K562 (cell line): ENCODE data around the gene POLK. TPM values are rescaled to one million over a fixed set of nuclear protein-coding genes. Genes with fewer than 3 reads are reported as not detected.

Experiments used
- CBX3 ChIP-seq, 2 experiments: IDR thresholded peaks; 1 replicate in 1 of 2; 2 replicates in 1 of 2; pipeline ENCODE4 v1.6.1; 2012; ENCODE audit warnings: inconsistent platforms in 2 of 2, low read length in 2 of 2, borderline replicate concordance in 1 of 2, control low read depth in 1 of 2
- CCAR2 ChIP-seq: fragments of 200-400 bp; formaldehyde crosslinking; IDR thresholded peaks from 2 replicates; pipeline ENCODE4 v1.6.1; 2017; ENCODE audit warnings: mild to moderate bottlenecking, low read depth, low read length
- EP300 ChIP-seq: IDR thresholded peaks from 2 replicates; pipeline ENCODE4 v1.6.1; 2012; ENCODE audit warnings: low read length, improper control_type of control experiment
- ETV1 ChIP-seq: fragments of 450-650 bp; conservative IDR thresholded peaks from 2 replicates; pipeline ENCODE4 v1.6.1; 2016; ENCODE audit warnings: missing genetic modification characterization, control low read depth, low read depth, missing compliant biosample characterization
- FIP1L1 ChIP-seq: fragments of 200-400 bp; formaldehyde crosslinking; IDR thresholded peaks from 2 replicates; pipeline ENCODE4 v1.6.1; 2018; ENCODE audit warnings: mild to moderate bottlenecking, low read depth, low read length; ENCODE audit not compliant: poor library complexity, severe bottlenecking
- GATAD2B ChIP-seq: fragments of 450-650 bp; IDR thresholded peaks from 2 replicates; pipeline ENCODE4 v1.6.1; 2017; ENCODE audit warnings: mild to moderate bottlenecking, borderline replicate concordance
- HIVEP1 ChIP-seq: fragments of 250-450 bp; sonication (Bioruptor Pico); IDR thresholded peaks from 2 replicates; pipeline ENCODE4 v1.4.0; 2020; ENCODE audit warnings: mild to moderate bottlenecking
- HMGN3 ChIP-seq: IDR thresholded peaks from 2 replicates; pipeline ENCODE4 v1.6.1; 2011; ENCODE audit warnings: borderline replicate concordance, low read depth, mild to moderate bottlenecking, mixed read lengths, low read length; ENCODE audit not compliant: insufficient read length; ENCODE audit errors: extremely low read depth
- LEF1 ChIP-seq: fragments of 450-650 bp; IDR thresholded peaks from 2 replicates; pipeline ENCODE4 v1.6.1; 2016; ENCODE audit warnings: mild to moderate bottlenecking
- MEF2D ChIP-seq: conservative IDR thresholded peaks from 2 replicates; pipeline ENCODE4 v1.6.1; 2016; ENCODE audit warnings: low read depth, missing genetic modification characterization, missing compliant biosample characterization
- NCOR1 ChIP-seq: fragments of 450-650 bp; IDR thresholded peaks from 2 replicates; pipeline ENCODE4 v1.6.1; 2016; ENCODE audit warnings: mild to moderate bottlenecking, moderate library complexity
- NFE2 ChIP-seq: IDR thresholded peaks from 2 replicates; pipeline ENCODE4 v1.6.1; 2014; ENCODE audit warnings: antibody characterized with exemption, low read depth
- RFX7 ChIP-seq: fragments of 250-450 bp; sonication (Bioruptor Pico); IDR thresholded peaks from 2 replicates; pipeline ENCODE4 v1.5.1; 2021; ENCODE audit warnings: mild to moderate bottlenecking
- SMAD4 ChIP-seq: fragments of 250-450 bp; sonication (Bioruptor Pico); conservative IDR thresholded peaks from 2 replicates; pipeline ENCODE4 v1.8.0; 2021; ENCODE audit warnings: inconsistent platforms, mild to moderate bottlenecking, moderate library complexity
- SMARCA4 ChIP-seq: fragments of 450-650 bp; IDR thresholded peaks from 2 replicates; pipeline ENCODE4 v1.6.1; 2016
- SMARCE1 ChIP-seq: fragments of 450-650 bp; IDR thresholded peaks from 2 replicates; pipeline ENCODE4 v1.7.1; 2016; ENCODE audit warnings: mild to moderate bottlenecking
- TEAD4 ChIP-seq, 2 experiments: sonication (generic) in 1 of 2; formaldehyde crosslinking in 1 of 2; IDR thresholded peaks; 2 replicates each; pipeline versions ENCODE4 v1.6.1 to v1.8.0; 2012 to 2022; ENCODE audit warnings: borderline replicate concordance in 1 of 2, inconsistent platforms in 1 of 2, low read length in 1 of 2, mild to moderate bottlenecking in 1 of 2, missing genetic modification reagents in 1 of 2
- ZFP36 ChIP-seq: fragments of 150-350 bp; IDR thresholded peaks from 2 replicates; pipeline ENCODE4 v1.6.1; 2018; ENCODE audit warnings: low read length, low read depth; ENCODE audit not compliant: partially characterized antibody
- ZNF408 ChIP-seq: fragments of 250-450 bp; sonication (Bioruptor Pico); IDR thresholded peaks from 2 replicates; pipeline ENCODE4 v1.4.0; 2020; ENCODE audit warnings: low read depth, mild to moderate bottlenecking, moderate library complexity
- polyA plus RNA-seq, 8 experiments: library from polyadenylated mRNA; depleted of rRNA in 4 of 8; stranded (reverse) in 5 of 8; unstranded in 3 of 8; fragments of >200 nt; fragmentation: Nextera tagmentation in 2 of 8; fragmentation: Illumina TruSeq in 1 of 8; extraction: Ambion mirVana in 2 of 8; extraction: Trizol in 1 of 8; gene quantifications; 2 replicates each; pipeline versions ENCODE4 v1.2.1 to v1.2.3, GENCODE V29; 2011 to 2014; ENCODE audit warnings: inconsistent platforms in 1 of 8, missing spikeins in 1 of 8
- total RNA-seq, 7 experiments: library from RNA; depleted of rRNA in 6 of 7; stranded (reverse); fragments of >200 nt in 6 of 7; fragmentation: Illumina TruSeq in 2 of 7; extraction: Trizol in 2 of 7; gene quantifications; 2 replicates each; pipeline versions ENCODE4 v1.2.1 to v1.2.3, GENCODE V29; 2011 to 2021; ENCODE audit warnings: low replicate concordance in 1 of 7
- TF ChIP-seq, protein P1 (sequence below), 2 experiments: IDR thresholded peaks in 1 of 2; conservative IDR thresholded peaks in 1 of 2; 2 replicates each; pipeline ENCODE4 v1.6.1; 2016; ENCODE audit warnings: low read depth in 2 of 2, mild to moderate bottlenecking in 1 of 2, missing compliant biosample characterization in 1 of 2, missing genetic modification characterization in 1 of 2, moderate library complexity in 1 of 2
- TF ChIP-seq, protein P2 (sequence below): fragments of 250-450 bp; sonication (Bioruptor Pico); IDR thresholded peaks from 2 replicates; pipeline ENCODE4 v1.5.0; 2021
- TF ChIP-seq, protein P3 (sequence below): IDR thresholded peaks from 2 replicates; pipeline ENCODE4 v1.6.1; 2012; ENCODE audit warnings: low read depth, low read length, improper control_type of control experiment, borderline replicate concordance

Gene POLK
- total and polyA plus RNA-seq, 9 of the 15 experiments (the other 6 are each of a cell fraction or from before 2014, with no cell fraction given) = 6.1 to 31.6 (median 16.5) TPM

DNA sequence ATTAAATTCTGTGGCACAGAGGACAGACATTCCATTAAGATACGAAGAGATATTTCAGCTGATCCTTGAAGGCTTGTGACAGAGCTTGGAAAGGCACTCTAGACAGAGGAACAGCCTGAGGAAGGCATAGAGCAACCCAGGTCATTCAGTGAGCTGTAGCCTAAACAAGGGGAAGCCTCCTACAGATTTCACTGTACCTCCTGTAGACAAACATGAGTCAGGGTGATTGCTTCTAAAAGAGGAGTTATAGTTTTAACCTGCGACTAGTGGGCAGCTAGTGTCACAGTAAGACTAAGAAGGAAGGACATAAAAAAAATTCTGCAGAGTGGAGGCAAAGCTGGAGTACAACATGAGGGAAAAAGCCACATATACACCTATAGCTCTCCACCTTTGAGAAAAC lies 56.0 kb downstream of the POLK start (continued):
- TF ChIP-seq, protein P1, sequence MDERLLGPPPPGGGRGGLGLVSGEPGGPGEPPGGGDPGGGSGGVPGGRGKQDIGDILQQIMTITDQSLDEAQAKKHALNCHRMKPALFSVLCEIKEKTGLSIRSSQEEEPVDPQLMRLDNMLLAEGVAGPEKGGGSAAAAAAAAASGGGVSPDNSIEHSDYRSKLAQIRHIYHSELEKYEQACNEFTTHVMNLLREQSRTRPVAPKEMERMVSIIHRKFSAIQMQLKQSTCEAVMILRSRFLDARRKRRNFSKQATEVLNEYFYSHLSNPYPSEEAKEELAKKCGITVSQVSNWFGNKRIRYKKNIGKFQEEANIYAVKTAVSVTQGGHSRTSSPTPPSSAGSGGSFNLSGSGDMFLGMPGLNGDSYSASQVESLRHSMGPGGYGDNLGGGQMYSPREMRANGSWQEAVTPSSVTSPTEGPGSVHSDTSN (CRISPR knock-in tag; IDR thresholded peaks at IDR 0.05; ENCODE audit: low read depth) = no peak
- TF ChIP-seq, protein P1 (tag; conservative IDR thresholded peaks at IDR 0.05; ENCODE audit: low read depth) = 0 out of 2 replicates have a peak, but pooled peaks have one; percentile 17
- TF ChIP-seq, protein P2, sequence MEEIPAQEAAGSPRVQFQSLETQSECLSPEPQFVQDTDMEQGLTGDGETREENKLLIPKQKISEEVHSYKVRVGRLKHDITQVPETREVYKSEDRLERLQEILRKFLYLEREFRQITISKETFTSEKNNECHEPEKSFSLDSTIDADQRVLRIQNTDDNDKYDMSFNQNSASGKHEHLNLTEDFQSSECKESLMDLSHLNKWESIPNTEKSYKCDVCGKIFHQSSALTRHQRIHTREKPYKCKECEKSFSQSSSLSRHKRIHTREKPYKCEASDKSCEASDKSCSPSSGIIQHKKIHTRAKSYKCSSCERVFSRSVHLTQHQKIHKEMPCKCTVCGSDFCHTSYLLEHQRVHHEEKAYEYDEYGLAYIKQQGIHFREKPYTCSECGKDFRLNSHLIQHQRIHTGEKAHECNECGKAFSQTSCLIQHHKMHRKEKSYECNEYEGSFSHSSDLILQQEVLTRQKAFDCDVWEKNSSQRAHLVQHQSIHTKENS = no peak
- TF ChIP-seq GATAD2B = no peak
- TF ChIP-seq CCAR2 = no peak
- 0 out of 2 replicates have a peak, but pooled peaks have one; percentile 9 for TF ChIP-seq ETV1 (tag)
- TF ChIP-seq NFE2 = peak; percentile 64
- no peak for TF ChIP-seq FIP1L1
- TF ChIP-seq HMGN3 = no peak
- peak; percentile 35; the same call in 1 of the 2 replicates for TF ChIP-seq LEF1
- TF ChIP-seq TEAD4 (IDR thresholded peaks at IDR 0.05; ENCODE audit: low read length) = no peak
- TF ChIP-seq TEAD4 (CRISPR knock-in tag; IDR thresholded peaks at IDR 0.05; ENCODE audit: borderline replicate concordance) = no peak
- TF ChIP-seq, protein P3, sequence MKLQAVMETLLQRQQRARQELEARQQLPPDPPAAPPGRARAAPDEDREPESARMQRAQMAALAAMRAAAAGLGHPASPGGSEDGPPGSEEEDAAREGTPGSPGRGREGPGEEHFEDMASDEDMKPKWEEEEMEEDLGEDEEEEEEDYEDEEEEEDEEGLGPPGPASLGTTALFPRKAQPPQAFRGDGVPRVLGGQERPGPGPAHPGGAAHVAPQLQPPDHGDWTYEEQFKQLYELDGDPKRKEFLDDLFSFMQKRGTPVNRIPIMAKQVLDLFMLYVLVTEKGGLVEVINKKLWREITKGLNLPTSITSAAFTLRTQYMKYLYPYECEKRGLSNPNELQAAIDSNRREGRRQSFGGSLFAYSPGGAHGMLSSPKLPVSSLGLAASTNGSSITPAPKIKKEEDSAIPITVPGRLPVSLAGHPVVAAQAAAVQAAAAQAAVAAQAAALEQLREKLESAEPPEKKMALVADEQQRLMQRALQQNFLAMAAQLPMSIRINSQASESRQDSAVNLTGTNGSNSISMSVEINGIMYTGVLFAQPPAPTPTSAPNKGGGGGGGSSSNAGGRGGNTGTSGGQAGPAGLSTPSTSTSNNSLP = peak; percentile 21; the same call in 1 of the 2 replicates
- no peak for TF ChIP-seq HIVEP1 (CRISPR knock-in tag)
- no peak for TF ChIP-seq ZNF408 (CRISPR knock-in tag)
- peak; percentile 75 for TF ChIP-seq ZFP36
- peak; percentile 23 for TF ChIP-seq SMARCA4
- peak in 1 of 2 experiments; percentile 72; a peak in 1 of 3 replicates for TF ChIP-seq CBX3 (IDR thresholded peaks at IDR 0.05; ENCODE audit: borderline replicate concordance in 1 of 2, low read length in 2 of 2)
- TF ChIP-seq MEF2D (tag) = 0 out of 2 replicates have a peak, but pooled peaks have one; percentile 28
- TF ChIP-seq SMAD4 (CRISPR knock-in tag) = peak; percentile 99
- peak; percentile 30; the same call in 1 of the 2 replicates for TF ChIP-seq SMARCE1
- TF ChIP-seq NCOR1 = peak; percentile 81
- peak; percentile 46; the same call in 1 of the 2 replicates for TF ChIP-seq EP300
- TF ChIP-seq RFX7 (CRISPR knock-in tag) = no peak
